IMR-90 (cell line): Measurements from ENCODE around the gene LLGL2. TPM values are rescaled to one million over a fixed set of nuclear protein-coding genes. Genes with fewer than 3 reads are reported as not detected.

Experiments
- ATAC-seq: fragments of 200-7000 bp; cut with Tn5 transposase; 2 replicates; pipeline ENCODE4 v1.9.1; 2020; ENCODE audit warnings: low read depth, mild to moderate bottlenecking, moderate library complexity
- BruUV-seq: library from RNA; stranded (reverse); fragments of 400-500 nt; replicated peaks from 2 replicates; lab custom pipeline; 2021; lab: Mats Ljungman, UMichigan
- CTCF ChIA-PET: fragments of 300-600 bp; formaldehyde crosslinking; extraction: SDS; loops from one replicate; lab custom pipeline; 2021; ENCODE audit warnings: antibody characterized with exemption; lab: Yijun Ruan, JAX
- POLR2A ChIA-PET: fragments of 300-600 bp; sonication (Branson Sonifier 250); formaldehyde crosslinking; loops from one replicate; lab custom pipeline; 2022; ENCODE audit warnings: antibody characterized with exemption; ENCODE audit not compliant: unreplicated experiment; lab: Charles Lee
- DNase-seq: peaks from one replicate; pipeline ENCODE4 v3.0.0; 2013
- H2AFZ ChIP-seq: replicated peaks from 2 replicates; pipeline ENCODE3; 2013; ENCODE audit warnings: low read length, mild to moderate bottlenecking; ENCODE audit not compliant: poor library complexity
- H2AK5ac ChIP-seq: 2 replicates; pipeline ENCODE4 v1.6.1; 2013; ENCODE audit warnings: low read depth, low read length, inconsistent platforms
- H2AK9ac ChIP-seq: replicated peaks from 2 replicates; pipeline ENCODE3; 2013; ENCODE audit warnings: mild to moderate bottlenecking, low read depth, low read length, moderate library complexity; ENCODE audit not compliant: poor library complexity
- H2BK120ac ChIP-seq: 2 replicates; pipeline ENCODE4 v1.6.1; 2013; ENCODE audit warnings: low read depth, low read length, inconsistent platforms
- H2BK15ac ChIP-seq: 3 replicates; pipeline ENCODE4 v1.6.1; 2013; ENCODE audit warnings: low read depth, low read length, inconsistent platforms
- H2BK20ac ChIP-seq: 2 replicates; pipeline ENCODE4 v1.6.1; 2013; ENCODE audit warnings: low read depth, mild to moderate bottlenecking, inconsistent platforms, low read length, moderate library complexity
- H2BK5ac ChIP-seq: 2 replicates; pipeline ENCODE4 v1.6.1; 2013; ENCODE audit warnings: mild to moderate bottlenecking, low read depth, low read length, inconsistent platforms; ENCODE audit not compliant: poor library complexity, severe bottlenecking
- H3K14ac ChIP-seq: replicated peaks from 2 replicates; pipeline ENCODE4 v1.6.1; 2013; ENCODE audit warnings: low read depth, low read length, inconsistent platforms
- H3K18ac ChIP-seq: 2 replicates; pipeline ENCODE4 v1.6.1; 2013; ENCODE audit warnings: low read depth, low read length, control low read depth
- H3K23ac ChIP-seq: 2 replicates; pipeline ENCODE4 v1.6.1; 2013; ENCODE audit warnings: low read depth, low read length, inconsistent platforms
- H3K27ac ChIP-seq: 2 replicates; pipeline ENCODE4 v1.5.1; 2013; ENCODE audit warnings: mild to moderate bottlenecking, control low read depth, low read length; ENCODE audit not compliant: insufficient read depth
- H3K27me3 ChIP-seq: 2 replicates; pipeline ENCODE4 v1.6.1; 2013; ENCODE audit warnings: low read length; ENCODE audit not compliant: control insufficient read depth, insufficient read depth
- H3K36me3 ChIP-seq: 2 replicates; pipeline ENCODE4 v1.6.1; 2013; ENCODE audit warnings: low read length, mixed read lengths; ENCODE audit not compliant: control insufficient read depth, insufficient read depth
- H3K4ac ChIP-seq: 2 replicates; pipeline ENCODE4 v1.6.1; 2013; ENCODE audit warnings: low read depth, low read length, inconsistent platforms
- H3K4me1 ChIP-seq: 2 replicates; pipeline ENCODE4 v1.6.1; 2013; ENCODE audit warnings: low read length, mixed read lengths; ENCODE audit not compliant: control insufficient read depth, insufficient read depth
- H3K4me2 ChIP-seq: 2 replicates; pipeline ENCODE4 v1.6.1; 2013; ENCODE audit warnings: low read depth, mild to moderate bottlenecking, control low read depth, low read length, moderate library complexity
- H3K4me3 ChIP-seq: 2 replicates; pipeline ENCODE4 v1.5.1; 2013; ENCODE audit warnings: low read depth, mild to moderate bottlenecking, control low read depth, low read length, moderate library complexity; ENCODE audit not compliant: insufficient read depth
- H3K56ac ChIP-seq: 2 replicates; pipeline ENCODE4 v1.6.1; 2013; ENCODE audit warnings: low read length, inconsistent platforms; ENCODE audit not compliant: insufficient read depth; ENCODE audit errors: extremely low read depth
- H3K79me1 ChIP-seq, 2 experiments: 2 replicates each; pipeline ENCODE4 v1.6.1; 2013; ENCODE audit warnings: low read length in 2 of 2, inconsistent platforms in 1 of 2, low read depth in 1 of 2
- H3K9ac ChIP-seq: 2 replicates; pipeline ENCODE4 v1.6.1; 2013; ENCODE audit warnings: low read depth, low read length, control low read depth
- H3K9me1 ChIP-seq: 2 replicates; pipeline ENCODE4 v1.6.1; 2013; ENCODE audit warnings: low read length, inconsistent platforms; ENCODE audit not compliant: insufficient read depth
- H3K9me3 ChIP-seq: 2 replicates; pipeline ENCODE4 v1.6.1; 2013; ENCODE audit warnings: low read length; ENCODE audit not compliant: control insufficient read depth, insufficient read depth
- H4K20me1 ChIP-seq: 2 replicates; pipeline ENCODE4 v1.6.1; 2013; ENCODE audit warnings: low read length, inconsistent platforms; ENCODE audit not compliant: insufficient read depth
- H4K5ac ChIP-seq: 2 replicates; pipeline ENCODE4 v1.6.1; 2013; ENCODE audit warnings: mild to moderate bottlenecking, low read depth, low read length, control low read depth
- H4K8ac ChIP-seq, 2 experiments: 2 replicates each; pipeline ENCODE4 v1.6.1; 2013; ENCODE audit warnings: low read depth in 2 of 2, low read length in 2 of 2, control low read depth in 1 of 2, inconsistent platforms in 1 of 2
- H4K91ac ChIP-seq: 2 replicates; pipeline ENCODE4 v1.6.1; 2013; ENCODE audit warnings: low read depth, low read length, inconsistent platforms; ENCODE audit not compliant: insufficient read depth
- BHLHE40 ChIP-seq: fragments of 150-350 bp; IDR thresholded peaks from 2 replicates; pipeline ENCODE4 v1.6.1; 2016; ENCODE audit warnings: mild to moderate bottlenecking, low read depth, low read length
- CHD1 ChIP-seq: IDR thresholded peaks from 2 replicates; pipeline ENCODE4 v1.6.1; 2012; ENCODE audit warnings: low read depth, low read length, improper control_type of control experiment
- FOS ChIP-seq: fragments of 150-350 bp; IDR thresholded peaks from 2 replicates; pipeline ENCODE4 v1.6.1; 2016; ENCODE audit warnings: low read depth, low read length
- MXI1 ChIP-seq: IDR thresholded peaks from 2 replicates; pipeline ENCODE4 v1.6.1; 2012; ENCODE audit warnings: low read depth, mild to moderate bottlenecking, low read length, moderate library complexity, borderline replicate concordance
- RAD21 ChIP-seq: IDR thresholded peaks from 2 replicates; pipeline ENCODE4 v1.6.1; 2012; ENCODE audit warnings: low read length, improper control_type of control experiment
- RCOR1 ChIP-seq: IDR thresholded peaks from 2 replicates; pipeline ENCODE4 v1.6.1; 2012; ENCODE audit warnings: mild to moderate bottlenecking, low read length, improper control_type of control experiment; ENCODE audit not compliant: insufficient replicate concordance
- USF2 ChIP-seq: fragments of 150-350 bp; IDR thresholded peaks from 2 replicates; pipeline ENCODE4 v1.6.1; 2017; ENCODE audit warnings: mild to moderate bottlenecking, antibody characterized with exemption, low read length, low read depth
- WGBS, 2 experiments: methylation state at CpG; one replicate each; pipeline versions ENCODE4 v1.1.5 to v1.1.7; 2013; ENCODE audit warnings: missing lambda C conversion rate in 2 of 2; ENCODE audit not compliant: insufficient read length in 1 of 2; ENCODE audit errors: extremely low coverage in 2 of 2; 5-methylcytosine and 5-hydroxymethylcytosine counted together
- dilution Hi-C: fragments of 300-500 bp; cut with HindIII; formaldehyde crosslinking; loops from one replicate; pipeline ENCODE4 v1.14.3; 2018; ENCODE audit warnings: low sequenced_read_pairs; ENCODE audit not compliant: unreplicated experiment
- in situ Hi-C: fragments of 300-500 bp; cut with MboI; formaldehyde crosslinking; loops from 3 replicates; pipeline ENCODE4 v1.14.3; 2019; ENCODE audit warnings: low sequenced_read_pairs, inconsistent platforms, mixed read lengths
- intact Hi-C: fragments of 100-400 bp; cut with micrococcal nuclease; formaldehyde crosslinking; loops from 2 replicates; pipeline ENCODE4 v1.10.0; 2022
- polyA plus RNA-seq, 3 experiments: library from polyadenylated mRNA; depleted of rRNA; stranded (reverse); fragments of >200 nt; gene quantifications; 2 replicates each; pipeline ENCODE4 v1.2.3, GENCODE V29; 2012; ENCODE audit warnings: low replicate concordance in 1 of 3
- total RNA-seq: library from RNA; depleted of rRNA; stranded (reverse); fragments of >200 nt; gene quantifications from 2 replicates; pipeline ENCODE4 v1.2.3, GENCODE V29; 2012
- TF ChIP-seq, protein P1 (sequence below): fragments of 150-350 bp; IDR thresholded peaks from 2 replicates; pipeline ENCODE4 v1.6.1; 2016; ENCODE audit warnings: low read depth, mild to moderate bottlenecking, low read length, moderate library complexity, borderline replicate concordance

Gene LLGL2
- total and polyA plus RNA-seq, 2 of the 4 experiments (the other 2 are of a cell fraction): 0.54 to 0.72 TPM

DNA sequence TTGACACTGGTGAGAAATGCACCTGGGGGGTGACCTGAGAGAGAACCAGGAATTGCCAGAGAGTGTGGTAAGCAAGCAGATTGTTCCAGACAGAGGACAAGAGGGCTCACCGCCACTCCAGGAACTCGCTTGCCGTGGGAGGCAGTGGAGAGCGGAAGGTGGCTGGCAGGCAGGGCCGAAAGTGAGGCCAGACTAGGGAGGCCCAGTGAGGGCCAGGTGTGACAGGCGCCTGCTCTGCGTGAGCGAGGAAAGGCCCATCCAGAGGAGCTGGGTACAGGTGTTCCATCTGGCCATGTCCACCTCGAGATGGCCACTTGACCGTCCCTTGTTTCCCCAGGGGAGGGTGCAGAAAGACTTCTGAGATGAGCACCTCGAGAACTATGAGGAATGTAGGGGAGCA lies 50.2 kb downstream of the LLGL2 start:
- no TSS peak for BruUV-seq
- H2AFZ ChIP-seq: no peak overlapping the region
- no peak overlapping the region for H4K91ac ChIP-seq
- DNase-seq (no peak), ATAC-seq (no peak)
- H3K9me1 ChIP-seq: no peaks in the 10 kb centered on the region
- no peaks in the 10 kb centered on the region for H3K36me3 ChIP-seq
- H2AK9ac ChIP-seq: no peak overlapping the region
- no peak overlapping the region for H3K4me2 ChIP-seq
- H3K9ac ChIP-seq: no peak overlapping the region
- intact Hi-C loops: no loop called here
- H3K79me1 ChIP-seq: no peaks in the 10 kb centered on the region
- peaks cover 10% of the 10 kb centered on the region; the same call in 1 of the 2 replicates for H3K27me3 ChIP-seq
- no peaks in the 10 kb centered on the region for H3K9me3 ChIP-seq
- no peak overlapping the region for H2BK5ac ChIP-seq
- CTCF ChIA-PET: no interaction called here
- no peak overlapping the region for H3K27ac ChIP-seq
- H2AK5ac ChIP-seq: no peak overlapping the region
- H3K23ac ChIP-seq: no peak overlapping the region
- no peak overlapping the region for H4K5ac ChIP-seq
- no peak for TF ChIP-seq RAD21
- TF ChIP-seq RCOR1: no peak
- no peak for TF ChIP-seq USF2
- no peak for TF ChIP-seq BHLHE40
- no peak for TF ChIP-seq MXI1
- TF ChIP-seq FOS: no peak
- TF ChIP-seq, protein P1, sequence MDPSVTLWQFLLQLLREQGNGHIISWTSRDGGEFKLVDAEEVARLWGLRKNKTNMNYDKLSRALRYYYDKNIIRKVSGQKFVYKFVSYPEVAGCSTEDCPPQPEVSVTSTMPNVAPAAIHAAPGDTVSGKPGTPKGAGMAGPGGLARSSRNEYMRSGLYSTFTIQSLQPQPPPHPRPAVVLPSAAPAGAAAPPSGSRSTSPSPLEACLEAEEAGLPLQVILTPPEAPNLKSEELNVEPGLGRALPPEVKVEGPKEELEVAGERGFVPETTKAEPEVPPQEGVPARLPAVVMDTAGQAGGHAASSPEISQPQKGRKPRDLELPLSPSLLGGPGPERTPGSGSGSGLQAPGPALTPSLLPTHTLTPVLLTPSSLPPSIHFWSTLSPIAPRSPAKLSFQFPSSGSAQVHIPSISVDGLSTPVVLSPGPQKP: no peak
- TF ChIP-seq CHD1: no peak
- H3K56ac ChIP-seq: no peak overlapping the region
- dilution Hi-C loops: no loop called here
- H3K4ac ChIP-seq: no peak overlapping the region
- H3K14ac ChIP-seq: no peak overlapping the region
- no peaks in the 10 kb centered on the region for H3K4me1 ChIP-seq
- H3K4me3 ChIP-seq: no peak overlapping the region
- WGBS, 2 experiments: 79% methylated on average over 8 of the region's 11 CpGs; no CpG with 5 or more reads in 1 of the 2 experiments
- no peak overlapping the region for H4K8ac ChIP-seq
- no peak overlapping the region for H2BK15ac ChIP-seq
- no peaks in the 10 kb centered on the region for H4K20me1 ChIP-seq
- no peak overlapping the region for H2BK20ac ChIP-seq
- in situ Hi-C loops: no loop called here
- no peak overlapping the region for H2BK120ac ChIP-seq
- no peak overlapping the region for H3K18ac ChIP-seq
- POLR2A ChIA-PET: no interaction called here
